Measurements from ENCODE around the gene SNCAIP. TPM values are rescaled to one million over a fixed set of nuclear protein-coding genes. Genes with fewer than 3 reads are reported as not detected.

SNCAIP gene
- total and polyA plus RNA-seq, 2 experiments from 2014 or later, result 6.1 to 11.9 TPM

- no peak overlapping the region for H3K4me3 Mint-ChIP-seq
- H3K4me1 ChIP-seq (ENCODE audit: insufficient read depth), result no peaks in the 10 kb centered on the region; the same call in 1 of the 2 replicates
- H3K79me2 ChIP-seq (replicated peaks; ENCODE audit: insufficient read depth), result no peaks in the 10 kb centered on the region
- 0 out of 2 replicates have a peak, but pooled peaks cover 3% of the 10 kb centered on the region for H4K20me1 ChIP-seq (replicated peaks; ENCODE audit: insufficient read depth)
- H3K4me1 Mint-ChIP-seq, result peaks cover 7% of the 10 kb centered on the region
- H3K27me3 Mint-ChIP-seq (ENCODE audit: insufficient read depth, low read depth, poor library complexity), result no peaks in the 10 kb centered on the region
- TF ChIP-seq, protein P1, sequence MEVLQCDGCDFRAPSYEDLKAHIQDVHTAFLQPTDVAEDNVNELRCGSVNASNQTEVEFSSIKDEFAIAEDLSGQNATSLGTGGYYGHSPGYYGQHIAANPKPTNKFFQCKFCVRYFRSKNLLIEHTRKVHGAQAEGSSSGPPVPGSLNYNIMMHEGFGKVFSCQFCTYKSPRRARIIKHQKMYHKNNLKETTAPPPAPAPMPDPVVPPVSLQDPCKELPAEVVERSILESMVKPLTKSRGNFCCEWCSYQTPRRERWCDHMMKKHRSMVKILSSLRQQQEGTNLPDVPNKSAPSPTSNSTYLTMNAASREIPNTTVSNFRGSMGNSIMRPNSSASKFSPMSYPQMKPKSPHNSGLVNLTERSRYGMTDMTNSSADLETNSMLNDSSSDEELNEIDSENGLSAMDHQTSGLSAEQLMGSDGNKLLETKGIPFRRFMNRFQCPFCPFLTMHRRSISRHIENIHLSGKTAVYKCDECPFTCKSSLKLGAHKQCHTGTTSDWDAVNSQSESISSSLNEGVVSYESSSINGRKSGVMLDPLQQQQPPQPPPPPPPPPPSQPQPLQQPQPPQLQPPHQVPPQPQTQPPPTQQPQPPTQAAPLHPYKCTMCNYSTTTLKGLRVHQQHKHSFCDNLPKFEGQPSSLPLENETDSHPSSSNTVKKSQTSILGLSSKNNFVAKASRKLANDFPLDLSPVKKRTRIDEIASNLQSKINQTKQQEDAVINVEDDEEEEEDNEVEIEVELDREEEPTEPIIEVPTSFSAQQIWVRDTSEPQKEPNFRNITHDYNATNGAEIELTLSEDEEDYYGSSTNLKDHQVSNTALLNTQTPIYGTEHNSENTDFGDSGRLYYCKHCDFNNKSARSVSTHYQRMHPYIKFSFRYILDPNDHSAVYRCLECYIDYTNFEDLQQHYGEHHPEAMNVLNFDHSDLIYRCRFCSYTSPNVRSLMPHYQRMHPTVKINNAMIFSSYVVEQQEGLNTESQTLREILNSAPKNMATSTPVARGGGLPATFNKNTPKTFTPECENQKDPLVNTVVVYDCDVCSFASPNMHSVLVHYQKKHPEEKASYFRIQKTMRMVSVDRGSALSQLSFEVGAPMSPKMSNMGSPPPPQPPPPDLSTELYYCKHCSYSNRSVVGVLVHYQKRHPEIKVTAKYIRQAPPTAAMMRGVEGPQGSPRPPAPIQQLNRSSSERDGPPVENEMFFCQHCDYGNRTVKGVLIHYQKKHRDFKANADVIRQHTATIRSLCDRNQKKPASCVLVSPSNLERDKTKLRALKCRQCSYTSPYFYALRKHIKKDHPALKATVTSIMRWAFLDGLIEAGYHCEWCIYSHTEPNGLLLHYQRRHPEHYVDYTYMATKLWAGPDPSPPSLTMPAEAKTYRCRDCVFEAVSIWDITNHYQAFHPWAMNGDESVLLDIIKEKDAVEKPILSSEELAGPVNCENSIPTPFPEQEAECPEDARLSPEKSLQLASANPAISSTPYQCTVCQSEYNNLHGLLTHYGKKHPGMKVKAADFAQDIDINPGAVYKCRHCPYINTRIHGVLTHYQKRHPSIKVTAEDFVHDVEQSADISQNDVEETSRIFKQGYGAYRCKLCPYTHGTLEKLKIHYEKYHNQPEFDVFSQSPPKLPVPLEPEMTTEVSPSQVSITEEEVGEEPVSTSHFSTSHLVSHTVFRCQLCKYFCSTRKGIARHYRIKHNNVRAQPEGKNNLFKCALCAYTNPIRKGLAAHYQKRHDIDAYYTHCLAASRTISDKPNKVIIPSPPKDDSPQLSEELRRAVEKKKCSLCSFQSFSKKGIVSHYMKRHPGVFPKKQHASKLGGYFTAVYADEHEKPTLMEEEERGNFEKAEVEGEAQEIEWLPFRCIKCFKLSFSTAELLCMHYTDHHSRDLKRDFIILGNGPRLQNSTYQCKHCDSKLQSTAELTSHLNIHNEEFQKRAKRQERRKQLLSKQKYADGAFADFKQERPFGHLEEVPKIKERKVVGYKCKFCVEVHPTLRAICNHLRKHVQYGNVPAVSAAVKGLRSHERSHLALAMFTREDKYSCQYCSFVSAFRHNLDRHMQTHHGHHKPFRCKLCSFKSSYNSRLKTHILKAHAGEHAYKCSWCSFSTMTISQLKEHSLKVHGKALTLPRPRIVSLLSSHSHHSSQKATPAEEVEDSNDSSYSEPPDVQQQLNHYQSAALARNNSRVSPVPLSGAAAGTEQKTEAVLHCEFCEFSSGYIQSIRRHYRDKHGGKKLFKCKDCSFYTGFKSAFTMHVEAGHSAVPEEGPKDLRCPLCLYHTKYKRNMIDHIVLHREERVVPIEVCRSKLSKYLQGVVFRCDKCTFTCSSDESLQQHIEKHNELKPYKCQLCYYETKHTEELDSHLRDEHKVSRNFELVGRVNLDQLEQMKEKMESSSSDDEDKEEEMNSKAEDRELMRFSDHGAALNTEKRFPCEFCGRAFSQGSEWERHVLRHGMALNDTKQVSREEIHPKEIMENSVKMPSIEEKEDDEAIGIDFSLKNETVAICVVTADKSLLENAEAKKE (CRISPR knock-in tag; IDR thresholded peaks at IDR 0.05), result no peak
- H3K4me2 ChIP-seq, result no peak overlapping the region
- no peaks in the 10 kb centered on the region for H3F3A ChIP-seq (replicated peaks; ENCODE audit: low read depth)
- no peaks in the 10 kb centered on the region for H3K27me3 ChIP-seq (ENCODE audit: insufficient read depth)
- ATAC-seq, result no peak
- no peaks in the 10 kb centered on the region for H3K36me3 ChIP-seq (ENCODE audit: insufficient read depth)
- H3K27ac ChIP-seq (ENCODE audit: low read depth), result no peak overlapping the region
- H3K36me3 Mint-ChIP-seq (ENCODE audit: low read depth), result no peaks in the 10 kb centered on the region
- H3K27ac Mint-ChIP-seq, result no peak overlapping the region
- no peak for DNase-seq (ENCODE audit: low spot score)
- H3K9me3 Mint-ChIP-seq, result no peaks in the 10 kb centered on the region
- no peaks in the 10 kb centered on the region for H3K9me2 ChIP-seq (ENCODE audit: insufficient read depth)
- H2AFZ ChIP-seq, result peak overlapping the region; percentile 64
- no peak overlapping the region for H3K4me3 ChIP-seq
Measured at GRCh38 chr5:122267185-122267584, 44.9 kb upstream of the SNCAIP start.

DNA sequence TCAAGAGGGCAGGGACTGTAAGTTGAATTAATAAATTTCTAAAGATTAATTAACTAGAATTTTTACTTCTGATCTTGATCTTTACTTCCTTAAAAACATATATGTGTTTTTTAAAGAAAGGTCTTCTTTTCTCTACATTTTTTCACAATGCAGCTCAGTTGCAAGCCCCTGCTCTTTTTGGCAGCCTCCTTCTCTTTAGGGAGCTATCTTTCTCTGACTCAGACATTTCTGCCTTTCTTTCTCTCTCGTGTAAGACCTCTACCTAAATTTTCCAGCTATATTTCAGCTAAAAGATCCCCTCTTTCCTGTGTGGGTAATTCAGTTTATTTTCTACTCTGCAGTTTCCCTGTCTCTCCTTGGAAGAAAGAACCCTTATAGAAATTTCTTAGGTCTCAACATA is 38.3 kb upstream of the SNCAIP start:
- H3K36me3 ChIP-seq (ENCODE audit: insufficient read depth), result no peaks in the 10 kb centered on the region
- no peak overlapping the region for H3K4me2 ChIP-seq
- no peak overlapping the region for H3K27ac Mint-ChIP-seq
- no peak overlapping the region for H3K4me3 ChIP-seq
- no peaks in the 10 kb centered on the region for H3K36me3 Mint-ChIP-seq (ENCODE audit: low read depth)
- no peaks in the 10 kb centered on the region for H3K27me3 ChIP-seq (ENCODE audit: insufficient read depth)
- H3K4me3 Mint-ChIP-seq, result no peak overlapping the region
- H3K9me3 Mint-ChIP-seq, result no peaks in the 10 kb centered on the region
- no peaks in the 10 kb centered on the region for H3K79me2 ChIP-seq (replicated peaks; ENCODE audit: insufficient read depth)
- H2AFZ ChIP-seq, result no peak overlapping the region
- H3K4me1 Mint-ChIP-seq, result no peaks in the 10 kb centered on the region
- H4K20me1 ChIP-seq (replicated peaks; ENCODE audit: insufficient read depth), result 0 out of 2 replicates have a peak, but pooled peaks cover 3% of the 10 kb centered on the region
- no peak for TF ChIP-seq STAT1 (IDR thresholded peaks at IDR 0.05; ENCODE audit: unreplicated experiment)
- no peaks in the 10 kb centered on the region for H3K27me3 Mint-ChIP-seq (ENCODE audit: insufficient read depth, low read depth, poor library complexity)
- no peaks in the 10 kb centered on the region for H3K9me2 ChIP-seq (ENCODE audit: insufficient read depth)
- ATAC-seq (no peak), DNase-seq (ENCODE audit: low spot score) (no peak)
- H3K27ac ChIP-seq (ENCODE audit: low read depth), result no peak overlapping the region
- H3F3A ChIP-seq (replicated peaks; ENCODE audit: low read depth), result no peaks in the 10 kb centered on the region
- no peaks in the 10 kb centered on the region for H3K4me1 ChIP-seq (ENCODE audit: insufficient read depth)

Data from GM23338 (cell line).